ENCODE results near the gene SASH3.

Gene SASH3

DNA sequence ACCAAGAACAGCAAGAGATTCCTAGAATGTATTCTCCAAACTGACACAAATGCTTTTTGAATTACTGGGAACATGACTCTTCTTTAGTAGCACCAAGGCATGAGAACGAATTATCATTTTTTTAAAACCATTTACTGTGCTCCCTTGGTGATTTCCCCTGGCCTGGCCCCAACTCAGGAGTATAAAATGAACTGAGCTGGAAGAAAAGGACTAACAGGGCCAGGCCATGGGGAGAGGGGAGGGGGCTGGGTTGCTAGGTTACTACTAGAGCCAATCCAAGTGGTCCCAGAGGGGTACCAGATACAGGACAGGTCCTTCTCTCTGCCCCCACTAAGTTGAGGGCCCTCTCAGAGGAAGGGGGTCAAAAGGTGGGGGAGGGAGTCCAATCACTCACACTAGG lies 23.1 kb downstream of the SASH3 start:
- no peaks in the 10 kb centered on the region for H3K79me2 ChIP-seq (ENCODE audit: control insufficient read depth, insufficient read depth, low read length)
- no peak overlapping the region for H3K23ac ChIP-seq (ENCODE audit: low read length)
- no peak overlapping the region for H2BK15ac ChIP-seq (replicated peaks; ENCODE audit: low read depth)
- no peaks in the 10 kb centered on the region for H3K4me1 ChIP-seq (ENCODE audit: control insufficient read depth, low read depth, low read length)
- no peaks in the 10 kb centered on the region for H3K27me3 ChIP-seq (ENCODE audit: insufficient read depth, low read length, poor library complexity)
- no peak overlapping the region for H3K4ac ChIP-seq (ENCODE audit: low read depth, low read length)
- H4K5ac ChIP-seq (ENCODE audit: low read length), result no peak overlapping the region
- no peak overlapping the region for H3K18ac ChIP-seq (ENCODE audit: low read length)
- no peak overlapping the region for H3K4me3 ChIP-seq (ENCODE audit: low read length)
- H3K56ac ChIP-seq (ENCODE audit: low read length), result no peak overlapping the region
- H2BK120ac ChIP-seq (ENCODE audit: low read depth, low read length), result no peak overlapping the region
- H3K79me1 ChIP-seq (ENCODE audit: low read length), result no peaks in the 10 kb centered on the region
- no CpG with 5 or more reads among the region's 1 CpG for WGBS (ENCODE audit: extremely low coverage, insufficient coverage, low lambda C conversion rate)
- no peak overlapping the region for H3K27ac ChIP-seq (ENCODE audit: low read depth, low read length)
- no peak for DNase-seq
- H4K8ac ChIP-seq (ENCODE audit: low read depth, low read length), result no peak overlapping the region
- H2AK5ac ChIP-seq (ENCODE audit: low read length), result no peak overlapping the region
- H3K4me2 ChIP-seq (ENCODE audit: low read length), result no peak overlapping the region
- H2BK5ac ChIP-seq (ENCODE audit: low read length), result no peak overlapping the region
- no peaks in the 10 kb centered on the region for H3K36me3 ChIP-seq (ENCODE audit: control insufficient read depth, insufficient read depth, low read length)
- no peak overlapping the region for H3K9ac ChIP-seq (ENCODE audit: low read length)

GRCh38 chrX:129804806-129805205 lies 25.1 kb downstream of the SASH3 start:
- Histone ChIP-seq H3K23ac (ENCODE audit: low read length) (no peak overlapping the region), H3K27ac (ENCODE audit: low read depth, low read length) (no peak overlapping the region), H4K5ac (ENCODE audit: low read length) (no peak overlapping the region), H2BK5ac (ENCODE audit: low read length) (no peak overlapping the region), H3K4me3 (ENCODE audit: low read length) (no peak overlapping the region), H3K79me2 (ENCODE audit: control insufficient read depth, insufficient read depth, low read length) (no peaks in the 10 kb centered on the region), H3K27me3 (ENCODE audit: insufficient read depth, low read length, poor library complexity) (no peaks in the 10 kb centered on the region), H3K4me2 (ENCODE audit: low read length) (no peak overlapping the region), H3K79me1 (ENCODE audit: low read length) (no peaks in the 10 kb centered on the region), H3K9ac (ENCODE audit: low read length) (no peak overlapping the region), H3K36me3 (ENCODE audit: control insufficient read depth, insufficient read depth, low read length) (no peaks in the 10 kb centered on the region), H2BK15ac (replicated peaks; ENCODE audit: low read depth) (no peak overlapping the region), H3K18ac (ENCODE audit: low read length) (no peak overlapping the region), H3K4me1 (ENCODE audit: control insufficient read depth, low read depth, low read length) (no peaks in the 10 kb centered on the region), H3K56ac (ENCODE audit: low read length) (no peak overlapping the region), H3K4ac (ENCODE audit: low read depth, low read length) (no peak overlapping the region), H2AK5ac (ENCODE audit: low read length) (no peak overlapping the region), H2BK120ac (ENCODE audit: low read depth, low read length) (no peak overlapping the region), H4K8ac (ENCODE audit: low read depth, low read length) (no peak overlapping the region)
- WGBS (ENCODE audit: extremely low coverage, insufficient coverage, low lambda C conversion rate), result no CpG with 5 or more reads among the region's 4 CpGs
- no peak for DNase-seq

DNA sequence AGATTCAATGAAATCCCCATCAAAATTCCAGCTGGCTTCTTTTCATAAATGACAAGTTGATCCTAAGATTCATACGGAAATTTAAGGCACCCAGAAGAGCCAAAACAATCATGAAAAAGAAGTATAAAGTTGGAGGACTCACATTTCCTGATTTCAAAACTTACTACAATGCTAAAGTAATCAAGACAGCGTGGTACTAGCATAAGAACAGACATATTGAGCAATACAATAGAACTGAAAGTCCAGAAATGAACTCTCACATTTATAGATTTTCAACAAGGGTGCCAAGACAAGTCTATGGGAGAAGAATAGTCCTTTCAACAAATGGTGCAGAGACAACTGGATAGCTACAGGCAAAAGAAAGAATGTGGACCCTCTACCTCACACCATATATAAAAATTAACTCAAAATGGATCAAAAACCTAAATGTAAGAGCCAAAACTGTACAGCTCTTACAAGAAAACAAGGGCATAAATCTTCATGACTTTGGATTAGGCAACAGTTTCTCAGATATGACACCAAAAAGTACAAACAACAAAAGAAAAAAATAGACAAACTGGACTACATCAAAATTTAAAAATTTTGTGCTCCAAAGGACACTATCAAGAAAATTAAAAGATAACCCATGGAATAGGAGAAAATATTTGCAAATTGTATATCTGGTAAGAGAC lies 28.5 kb downstream of the SASH3 start:
- DNase-seq, result no peak
- Histone ChIP-seq H3K27me3 (ENCODE audit: insufficient read depth, low read length, poor library complexity) (no peaks in the 10 kb centered on the region), H3K36me3 (ENCODE audit: control insufficient read depth, insufficient read depth, low read length) (no peaks in the 10 kb centered on the region), H3K4me2 (ENCODE audit: low read length) (no peak overlapping the region), H3K56ac (ENCODE audit: low read length) (no peak overlapping the region), H3K9ac (ENCODE audit: low read length) (no peak overlapping the region), H3K23ac (ENCODE audit: low read length) (no peak overlapping the region), H3K79me1 (ENCODE audit: low read length) (no peaks in the 10 kb centered on the region), H3K18ac (ENCODE audit: low read length) (no peak overlapping the region), H4K8ac (ENCODE audit: low read depth, low read length) (no peak overlapping the region), H2BK120ac (ENCODE audit: low read depth, low read length) (no peak overlapping the region), H3K27ac (ENCODE audit: low read depth, low read length) (no peak overlapping the region), H3K79me2 (ENCODE audit: control insufficient read depth, insufficient read depth, low read length) (no peaks in the 10 kb centered on the region), H3K4me1 (ENCODE audit: control insufficient read depth, low read depth, low read length) (no peaks in the 10 kb centered on the region), H3K4ac (ENCODE audit: low read depth, low read length) (no peak overlapping the region), H2BK15ac (replicated peaks; ENCODE audit: low read depth) (no peak overlapping the region), H2BK5ac (ENCODE audit: low read length) (no peak overlapping the region), H2AK5ac (ENCODE audit: low read length) (no peak overlapping the region), H4K5ac (ENCODE audit: low read length) (no peak overlapping the region), H3K4me3 (ENCODE audit: low read length) (no peak overlapping the region)
- WGBS (ENCODE audit: extremely low coverage, insufficient coverage, low lambda C conversion rate), result no CpG with 5 or more reads among the region's 2 CpGs

DNA sequence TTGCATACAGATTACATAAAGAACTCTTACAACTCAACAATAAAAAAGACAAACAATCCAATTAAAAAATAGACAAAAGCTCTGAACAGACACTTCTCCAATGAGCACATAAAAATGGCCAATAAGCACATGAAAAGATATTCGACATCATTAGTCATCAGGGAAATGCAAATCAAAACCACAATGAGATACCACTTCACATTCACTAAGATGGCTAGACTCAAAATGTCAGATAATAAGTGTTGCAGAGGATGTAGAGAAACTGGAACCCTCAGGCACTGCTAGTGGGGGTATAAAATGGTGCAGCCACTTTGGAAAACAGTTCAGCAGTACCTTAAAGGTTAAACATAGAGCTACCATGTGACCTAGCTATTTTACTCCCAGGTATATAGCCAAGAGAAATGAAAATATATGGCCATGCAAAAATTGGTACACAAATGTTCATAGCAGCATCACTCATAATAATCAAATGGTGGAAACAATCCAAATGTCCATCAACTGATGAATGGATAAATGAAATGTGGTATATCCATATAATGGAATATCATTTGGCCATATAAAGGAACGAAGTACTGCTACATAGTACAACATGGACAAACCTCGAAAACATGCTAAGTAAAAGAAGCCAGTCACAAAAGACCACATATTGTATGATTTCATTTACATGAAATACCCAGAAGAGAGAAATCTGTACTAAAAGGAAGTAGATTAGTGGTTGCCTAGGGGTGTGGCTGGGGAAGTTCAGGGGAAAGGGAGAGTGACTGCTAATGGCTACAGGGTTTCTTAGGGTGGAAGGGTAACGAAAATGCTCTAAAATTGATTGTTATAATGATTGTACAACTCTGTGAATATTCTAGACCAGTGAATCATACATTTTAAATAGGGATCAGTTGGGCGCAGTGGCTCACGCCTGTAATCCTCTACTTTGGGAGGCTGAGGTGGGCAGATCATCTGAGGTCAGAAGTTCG lies 29.4 kb downstream of the SASH3 start:
- WGBS (ENCODE audit: extremely low coverage, insufficient coverage, low lambda C conversion rate), result no CpG with 5 or more reads among the region's 7 CpGs
- Histone ChIP-seq H2BK5ac (ENCODE audit: low read length) (no peak overlapping the region), H3K9ac (ENCODE audit: low read length) (no peak overlapping the region), H2AK5ac (ENCODE audit: low read length) (no peak overlapping the region), H3K18ac (ENCODE audit: low read length) (no peak overlapping the region), H3K27ac (ENCODE audit: low read depth, low read length) (no peak overlapping the region), H3K4me2 (ENCODE audit: low read length) (no peak overlapping the region), H2BK120ac (ENCODE audit: low read depth, low read length) (no peak overlapping the region), H3K4ac (ENCODE audit: low read depth, low read length) (no peak overlapping the region), H4K8ac (ENCODE audit: low read depth, low read length) (no peak overlapping the region), H3K79me2 (ENCODE audit: control insufficient read depth, insufficient read depth, low read length) (no peaks in the 10 kb centered on the region), H3K56ac (ENCODE audit: low read length) (no peak overlapping the region), H4K5ac (ENCODE audit: low read length) (no peak overlapping the region), H2BK15ac (replicated peaks; ENCODE audit: low read depth) (no peak overlapping the region), H3K79me1 (ENCODE audit: low read length) (no peaks in the 10 kb centered on the region), H3K4me3 (ENCODE audit: low read length) (no peak overlapping the region), H3K27me3 (ENCODE audit: insufficient read depth, low read length, poor library complexity) (no peaks in the 10 kb centered on the region), H3K4me1 (ENCODE audit: control insufficient read depth, low read depth, low read length) (no peaks in the 10 kb centered on the region), H3K23ac (ENCODE audit: low read length) (no peak overlapping the region), H3K36me3 (ENCODE audit: control insufficient read depth, insufficient read depth, low read length) (no peaks in the 10 kb centered on the region)
- DNase-seq, result no peak

DNA sequence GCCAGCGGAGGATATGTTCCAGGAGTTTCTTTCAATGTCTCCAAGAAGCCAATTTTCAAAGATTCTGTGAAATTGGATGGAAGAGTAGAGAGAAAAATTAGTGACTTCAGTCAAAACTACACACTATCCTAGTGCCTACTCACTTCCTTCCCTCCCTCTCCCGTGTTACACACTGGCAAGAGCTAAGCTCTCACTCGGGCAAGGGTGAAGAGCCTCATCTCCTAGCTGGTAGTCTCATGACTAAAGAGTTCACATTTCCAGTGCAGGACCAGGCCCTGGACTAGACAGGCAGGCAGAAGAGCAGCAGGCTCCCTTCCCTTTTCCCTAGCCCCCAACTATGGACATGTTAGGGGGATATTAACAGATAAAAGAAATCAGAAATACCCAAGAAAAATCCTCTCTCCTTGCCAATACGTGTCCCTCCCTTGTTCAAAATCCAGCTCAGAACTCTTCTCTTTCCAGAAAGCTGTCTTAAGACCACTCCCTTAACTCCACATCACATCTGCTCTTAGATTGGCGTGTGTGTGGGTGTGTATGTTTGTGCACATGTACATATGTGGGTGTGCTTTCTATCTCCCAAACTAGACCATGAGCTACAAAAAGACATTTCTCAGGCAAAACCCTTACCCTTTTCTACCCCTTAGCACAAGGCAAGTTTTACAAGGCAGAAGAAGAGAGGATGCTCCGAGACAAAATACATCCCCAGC lies 34.1 kb downstream of the SASH3 start:
- Histone ChIP-seq H3K79me2 (ENCODE audit: control insufficient read depth, insufficient read depth, low read length) (no peaks in the 10 kb centered on the region), H3K27ac (ENCODE audit: low read depth, low read length) (no peak overlapping the region), H3K18ac (ENCODE audit: low read length) (no peak overlapping the region), H3K79me1 (ENCODE audit: low read length) (no peaks in the 10 kb centered on the region), H2BK120ac (ENCODE audit: low read depth, low read length) (no peak overlapping the region), H3K27me3 (ENCODE audit: insufficient read depth, low read length, poor library complexity) (no peaks in the 10 kb centered on the region), H2BK15ac (replicated peaks; ENCODE audit: low read depth) (no peak overlapping the region), H3K23ac (ENCODE audit: low read length) (no peak overlapping the region), H3K9ac (ENCODE audit: low read length) (no peak overlapping the region), H2BK5ac (ENCODE audit: low read length) (no peak overlapping the region), H3K4me2 (ENCODE audit: low read length) (no peak overlapping the region), H3K4me3 (ENCODE audit: low read length) (no peak overlapping the region), H4K5ac (ENCODE audit: low read length) (no peak overlapping the region), H2AK5ac (ENCODE audit: low read length) (no peak overlapping the region), H3K4ac (ENCODE audit: low read depth, low read length) (no peak overlapping the region), H3K4me1 (ENCODE audit: control insufficient read depth, low read depth, low read length) (no peaks in the 10 kb centered on the region), H3K36me3 (ENCODE audit: control insufficient read depth, insufficient read depth, low read length) (no peaks in the 10 kb centered on the region), H4K8ac (ENCODE audit: low read depth, low read length) (no peak overlapping the region), H3K56ac (ENCODE audit: low read length) (no peak overlapping the region)
- no peak for DNase-seq
- WGBS (ENCODE audit: extremely low coverage, insufficient coverage, low lambda C conversion rate), result no CpG with 5 or more reads among the region's 6 CpGs

Data from mesendoderm (in vitro differentiated cells).